H1 (cell line): ENCODE results near the gene DUSP2. TPM values are rescaled to one million over a fixed set of nuclear protein-coding genes. Genes with fewer than 3 reads are reported as not detected.
A peak's percentile ranks its signal among the peaks of the same experiment; 100 is the strongest.

ENCODE experiments used
- CTCF ChIA-PET: fragments of 300-600 bp; sonication (Branson Sonifier 250); formaldehyde crosslinking; loops from one replicate; lab custom pipeline; 2021; ENCODE audit not compliant: partially characterized antibody; lab: Charles Lee
- POLR2A ChIA-PET: fragments of 300-600 bp; sonication (Branson Sonifier 250); formaldehyde crosslinking; loops from one replicate; lab custom pipeline; 2021; ENCODE audit warnings: inconsistent platforms; ENCODE audit not compliant: partially characterized antibody; lab: Charles Lee
- DNase-seq, 2 experiments: peaks; one replicate each; pipeline versions ENCODE4 v3.0.0 to v3.0.0-alpha.2; 2010 to 2022; ENCODE audit warnings: low spot score in 2 of 2, low read depth in 1 of 2, mixed read lengths in 1 of 2
- FAIRE-seq: peaks from 2 replicates; lab custom pipeline; 2011; peaks lifted over from hg19 to GRCh38; lab: Jason Lieb, UNC
- H2AFZ ChIP-seq: 2 replicates; pipeline ENCODE4 v1.8.1; 2012; ENCODE audit warnings: low read length, inconsistent platforms
- H2AK5ac ChIP-seq: 2 replicates; pipeline ENCODE4 v1.6.1; 2013; ENCODE audit warnings: low read depth, low read length
- H2BK120ac ChIP-seq: replicated peaks from 2 replicates; pipeline ENCODE3; 2013; ENCODE audit warnings: low read depth, low read length, inconsistent platforms
- H2BK12ac ChIP-seq: 2 replicates; pipeline ENCODE4 v1.6.1; 2013; ENCODE audit warnings: low read depth, low read length
- H2BK15ac ChIP-seq: 2 replicates; pipeline ENCODE4 v1.6.1; 2013; ENCODE audit warnings: low read length
- H2BK20ac ChIP-seq: 2 replicates; pipeline ENCODE4 v1.6.1; 2013; ENCODE audit warnings: low read length
- H2BK5ac ChIP-seq: 2 replicates; pipeline ENCODE4 v1.6.1; 2013; ENCODE audit warnings: low read depth, low read length
- H3K14ac ChIP-seq: 2 replicates; pipeline ENCODE4 v1.6.1; 2013; ENCODE audit warnings: inconsistent platforms; ENCODE audit not compliant: insufficient read length
- H3K18ac ChIP-seq: 2 replicates; pipeline ENCODE4 v1.6.1; 2013; ENCODE audit warnings: low read length; ENCODE audit errors: extremely low read depth
- H3K23ac ChIP-seq: 2 replicates; pipeline ENCODE4 v1.6.1; 2013; ENCODE audit warnings: inconsistent platforms; ENCODE audit not compliant: insufficient read length
- H3K23me2 ChIP-seq: 2 replicates; pipeline ENCODE4 v1.6.1; 2013; ENCODE audit warnings: low read depth, low read length
- H3K27ac ChIP-seq: 2 replicates; pipeline ENCODE4 v1.6.1; 2011; ENCODE audit warnings: low read depth, low read length, inconsistent platforms
- H3K27me3 ChIP-seq, 4 experiments: replicated peaks in 1 of 4; 1 replicate in 1 of 4; 2 replicates in 3 of 4; pipeline versions ENCODE4 v1.6.1 to v1.8.1; 2011 to 2013; ENCODE audit warnings: low read length in 3 of 4, mild to moderate bottlenecking in 3 of 4, inconsistent platforms in 2 of 4, mixed read lengths in 2 of 4, moderate library complexity in 1 of 4; ENCODE audit not compliant: control insufficient read depth in 3 of 4, insufficient read depth in 3 of 4; ENCODE audit errors: extremely low read depth in 1 of 4
- H3K36me3 ChIP-seq, 4 experiments: 2 replicates each; pipeline versions ENCODE4 v1.6.1 to v1.8.1; 2011 to 2013; ENCODE audit warnings: mild to moderate bottlenecking in 4 of 4, low read length in 3 of 4, moderate library complexity in 2 of 4, control low read depth in 1 of 4, inconsistent platforms in 1 of 4; ENCODE audit not compliant: insufficient read depth in 4 of 4, control insufficient read depth in 2 of 4
- H3K4ac ChIP-seq: replicated peaks from 2 replicates; pipeline ENCODE3; 2013; ENCODE audit warnings: low read length, low read depth, mixed read lengths, inconsistent platforms; ENCODE audit not compliant: insufficient read length
- H3K4me1 ChIP-seq, 4 experiments: replicated peaks in 1 of 4; 1 replicate in 1 of 4; 2 replicates in 3 of 4; pipeline versions ENCODE4 v1.6.1 to v1.8.1; 2011 to 2013; ENCODE audit warnings: low read length in 3 of 4, inconsistent platforms in 2 of 4, mixed read lengths in 1 of 4; ENCODE audit not compliant: insufficient read depth in 4 of 4, control insufficient read depth in 3 of 4
- H3K4me2 ChIP-seq, 2 experiments: 2 replicates each; pipeline versions ENCODE4 v1.6.1 to v1.8.1; 2011 to 2013; ENCODE audit warnings: low read depth in 2 of 2, low read length in 2 of 2, control low read depth in 1 of 2, inconsistent platforms in 1 of 2, mild to moderate bottlenecking in 1 of 2; ENCODE audit not compliant: insufficient read depth in 1 of 2
- H3K4me3 ChIP-seq, 4 experiments: fragments of 200-600, 300-600 bp in 1 of 4; sonication (generic), shearing (Covaris generic), sonication (Bioruptor Twin) in 1 of 4; 2 replicates each; pipeline versions ENCODE4 v1.5.1 to v1.8.1; 2011 to 2016; ENCODE audit warnings: low read length in 4 of 4, low read depth in 3 of 4, control low read depth in 2 of 4, inconsistent platforms in 2 of 4, mild to moderate bottlenecking in 2 of 4, mixed read lengths in 1 of 4, moderate library complexity in 1 of 4; ENCODE audit not compliant: insufficient read depth in 2 of 4; ENCODE audit errors: extremely low read depth in 1 of 4
- H3K56ac ChIP-seq: replicated peaks from 2 replicates; pipeline ENCODE3; 2013; ENCODE audit warnings: low read depth, mild to moderate bottlenecking, mixed read lengths, low read length, inconsistent platforms; ENCODE audit not compliant: insufficient read length
- H3K79me1 ChIP-seq: 2 replicates; pipeline ENCODE4 v1.6.1; 2013; ENCODE audit warnings: low read depth, low read length, control low read depth
- H3K79me2 ChIP-seq, 2 experiments: 2 replicates each; pipeline versions ENCODE4 v1.6.1 to v1.8.1; 2012 to 2013; ENCODE audit warnings: low read length in 2 of 2, mild to moderate bottlenecking in 2 of 2, inconsistent platforms in 1 of 2; ENCODE audit not compliant: insufficient read depth in 2 of 2, control insufficient read depth in 1 of 2
- H3K9ac ChIP-seq, 4 experiments: replicated peaks in 1 of 4; 1 replicate in 1 of 4; 2 replicates in 3 of 4; pipeline versions ENCODE4 v1.6.1 to v1.8.1; 2011 to 2013; ENCODE audit warnings: low read depth in 3 of 4, low read length in 3 of 4, control low read depth in 2 of 4, mild to moderate bottlenecking in 2 of 4, moderate library complexity in 2 of 4, inconsistent platforms in 1 of 4; ENCODE audit errors: extremely low read depth in 1 of 4
- H3K9me3 ChIP-seq, 2 experiments: 2 replicates each; pipeline versions ENCODE4 v1.6.1 to v1.8.1; 2012 to 2013; ENCODE audit warnings: mild to moderate bottlenecking in 2 of 2, moderate library complexity in 2 of 2, control low read depth in 1 of 2, inconsistent platforms in 1 of 2, low read depth in 1 of 2, low read length in 1 of 2, mixed read lengths in 1 of 2; ENCODE audit not compliant: insufficient read depth in 2 of 2
- H4K20me1 ChIP-seq, 2 experiments: replicated peaks in 1 of 2; 2 replicates each; pipeline versions ENCODE3 to v1.8.1; 2011 to 2013; ENCODE audit warnings: inconsistent platforms in 2 of 2, low read length in 2 of 2, mild to moderate bottlenecking in 1 of 2; ENCODE audit not compliant: insufficient read depth in 2 of 2, control insufficient read depth in 1 of 2
- H4K5ac ChIP-seq: 2 replicates; pipeline ENCODE4 v1.6.1; 2013; ENCODE audit warnings: low read length, low read depth, mixed read lengths, inconsistent platforms; ENCODE audit not compliant: insufficient read length
- H4K8ac ChIP-seq: 2 replicates; pipeline ENCODE4 v1.8.0; 2013; ENCODE audit warnings: mild to moderate bottlenecking, moderate library complexity, low read length, inconsistent platforms; ENCODE audit not compliant: insufficient read depth; ENCODE audit errors: extremely low read depth
- H4K91ac ChIP-seq: replicated peaks from 2 replicates; pipeline ENCODE3; 2013; ENCODE audit warnings: low read length, mixed read lengths, inconsistent platforms; ENCODE audit not compliant: insufficient read length
- CTBP2 ChIP-seq: IDR thresholded peaks from 2 replicates; pipeline ENCODE4 v1.7.0; 2011; ENCODE audit warnings: borderline replicate concordance, mild to moderate bottlenecking, moderate library complexity, mixed read lengths, low read length; ENCODE audit not compliant: insufficient read depth, insufficient read length
- KDM5A ChIP-seq: fragments of 200-600 bp; IDR thresholded peaks from 2 replicates; pipeline ENCODE4 v1.7.1; 2012; ENCODE audit warnings: mild to moderate bottlenecking, low read length, inconsistent platforms, mixed read lengths
- MAFK ChIP-seq: IDR thresholded peaks from 2 replicates; pipeline ENCODE4 v1.6.1; 2012; ENCODE audit warnings: low read depth, mild to moderate bottlenecking, improper control_type of control experiment, low read length
- RFX5 ChIP-seq: IDR thresholded peaks from 2 replicates; pipeline ENCODE4 v1.6.1; 2011; ENCODE audit warnings: low read depth, low read length, improper control_type of control experiment, borderline replicate concordance
- WGBS, 2 experiments: shearing (Covaris generic) in 1 of 2; methylation state at CpG; one replicate each; pipeline versions ENCODE4 v1.1.6 to v1.1.7; 2013 to 2015; ENCODE audit warnings: low lambda C conversion rate in 2 of 2, mixed read lengths in 2 of 2, inconsistent platforms in 1 of 2, low coverage in 1 of 2, missing lambda C conversion rate in 1 of 2; ENCODE audit not compliant: insufficient replicate concordance in 2 of 2, insufficient coverage in 1 of 2, insufficient read length in 1 of 2; ENCODE audit errors: extremely low coverage in 1 of 2, missing lambda C conversion rate in 1 of 2; 5-methylcytosine and 5-hydroxymethylcytosine counted together
- polyA plus RNA-seq, 7 experiments: library from polyadenylated mRNA; depleted of rRNA in 3 of 7; stranded (reverse) in 5 of 7; unstranded in 2 of 7; fragments of >200 nt in 5 of 7; fragments of 200-250 nt in 2 of 7; gene quantifications; 1 replicate in 5 of 7; 2 replicates in 1 of 7; 4 replicates in 1 of 7; pipeline versions ENCODE4 v1.2.1 to v1.2.3, GENCODE V29; 2011 to 2013; ENCODE audit warnings: missing spikeins in 2 of 7, mixed read lengths in 2 of 7
- total RNA-seq: library from RNA; stranded (reverse); fragmentation: NEBNext Ultra II Directional; extraction: Animal tissue kit (Norgen Biotek cat#: 25700); gene quantifications from 2 replicates; pipeline ENCODE4 v1.2.1, GENCODE V29; 2021

DUSP2 gene
- total and polyA plus RNA-seq, 2 of the 8 experiments (the other 6 are each of a cell fraction or from before 2014, with no cell fraction given), result 10.1 to 10.4 TPM

DNA sequence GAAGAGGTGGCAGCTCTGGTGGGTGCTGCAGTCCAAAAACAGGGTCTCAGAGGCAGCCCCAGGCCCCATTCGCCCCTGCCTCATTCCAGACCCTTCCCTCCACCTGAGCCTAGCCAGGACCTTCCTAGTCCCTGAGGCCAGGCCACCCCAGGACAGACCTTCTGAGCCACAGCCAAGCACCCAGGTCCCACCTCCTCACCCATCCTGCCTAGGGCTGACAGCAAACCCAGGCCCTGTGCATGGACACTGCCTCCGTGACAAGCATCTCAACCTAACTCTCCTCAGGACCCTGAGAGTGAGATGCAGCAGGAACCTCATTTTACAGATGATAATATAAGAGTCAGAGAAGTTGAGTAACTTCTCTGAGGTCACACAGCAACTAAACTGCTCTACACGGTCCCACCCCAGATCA, 44.3 kb downstream of the DUSP2 start:
- Histone ChIP-seq H4K20me1 (no peaks in the 10 kb centered on the region), H3K79me2 (no peaks in the 10 kb centered on the region), H2BK20ac (peak overlapping the region; percentile 48; the same call in 1 of the 2 replicates), H4K5ac (no peak overlapping the region), H3K9ac (no peak overlapping the region), H3K4ac (no peak overlapping the region), H3K18ac (no peak overlapping the region; the same call in 1 of the 2 replicates), H3K27ac (no peak overlapping the region), H2AK5ac (peak overlapping the region; percentile 75; the same call in 1 of the 2 replicates), H2BK120ac (peak overlapping the region; percentile 39), H3K36me3 (no peaks in the 10 kb centered on the region), H4K91ac (no peak overlapping the region), H3K56ac (no peak overlapping the region), H3K23ac (no peak overlapping the region), H3K4me2 (no peak overlapping the region), H2BK12ac (peak overlapping the region; percentile 84; the same call in 1 of the 2 replicates), H3K4me3 (no peak overlapping the region), H3K14ac (no peak overlapping the region), H3K79me1 (no peaks in the 10 kb centered on the region), H3K9me3 (peaks cover 4 to 9% of the 10 kb centered on the region in 2 experiments), H3K27me3 (no peaks in the 10 kb centered on the region), H2BK5ac (no peak overlapping the region), H3K23me2 (no peaks in the 10 kb centered on the region; the same call in 1 of the 2 replicates), H2BK15ac (peak overlapping the region; percentile 61; the same call in 1 of the 2 replicates), H2AFZ (no peak overlapping the region), H3K4me1 (peaks cover 0 to 9% (median 3%) of the 10 kb centered on the region in 4 experiments; a peak in 4 of 7 replicates), H4K8ac (peak overlapping the region; percentile 87)
- peak in 1 of 2 experiments; percentile 32 for DNase-seq
- FAIRE-seq, result no peak
- 61% methylated on average over 2 of the region's 3 CpGs; no CpG with 5 or more reads in 1 of the 2 experiments for WGBS, 2 experiments
- CTCF ChIA-PET, result interaction anchor here (1.3 to 7.2 kb wide), 4 partner anchors 10 to 42 kb away, joined by 3 to 61 read pairs (median 14); partner anchors contain the start of gene ADRA2B
- POLR2A ChIA-PET, result interaction anchor here (2.1 kb wide), 1 partner anchor 9 kb away, joined by 11 read pairs; no protein-coding TSS in a partner anchor
- no peak for TF ChIP-seq MAFK
- TF ChIP-seq RFX5, result no peak
- TF ChIP-seq KDM5A, result no peak
- TF ChIP-seq CTBP2, result no peak
